BLaER1 (cell line): ENCODE measurements around the gene CLIC4.
"Not testable (repeated sequence)": the region's sequence is repeated elsewhere in the genome, so short reads cannot be mapped to it uniquely, and the experiment has no call there.

Source experiments
- H3K27ac ChIP-seq: shearing (Covaris generic); formaldehyde crosslinking; 2 replicates; pipeline ENCODE4 v1.8.1; 2022
- H3K27me3 ChIP-seq: shearing (Covaris generic); formaldehyde crosslinking; 2 replicates; pipeline ENCODE4 v1.8.1; 2022
- H3K36me3 ChIP-seq: shearing (Covaris generic); formaldehyde crosslinking; 2 replicates; pipeline ENCODE4 v1.8.1; 2022
- H3K4me1 ChIP-seq: shearing (Covaris generic); formaldehyde crosslinking; 2 replicates; pipeline ENCODE4 v1.8.1; 2022
- H3K4me2 ChIP-seq: shearing (Covaris generic); formaldehyde crosslinking; 2 replicates; pipeline ENCODE4 v1.8.1; 2022
- H3K4me3 ChIP-seq: shearing (Covaris generic); formaldehyde crosslinking; 2 replicates; pipeline ENCODE4 v1.8.1; 2022
- H3K9ac ChIP-seq: shearing (Covaris generic); formaldehyde crosslinking; 2 replicates; pipeline ENCODE4 v1.8.1; 2022
- H3K9me3 ChIP-seq: shearing (Covaris generic); formaldehyde crosslinking; 2 replicates; pipeline ENCODE4 v1.8.1; 2022
- H4K20me1 ChIP-seq: shearing (Covaris generic); formaldehyde crosslinking; 2 replicates; pipeline ENCODE4 v1.8.1; 2022
- Cebpa-rat ChIP-seq: shearing (Covaris generic); IDR thresholded peaks from 2 replicates; pipeline ENCODE4 v1.8.1; 2022

CLIC4 gene

DNA sequence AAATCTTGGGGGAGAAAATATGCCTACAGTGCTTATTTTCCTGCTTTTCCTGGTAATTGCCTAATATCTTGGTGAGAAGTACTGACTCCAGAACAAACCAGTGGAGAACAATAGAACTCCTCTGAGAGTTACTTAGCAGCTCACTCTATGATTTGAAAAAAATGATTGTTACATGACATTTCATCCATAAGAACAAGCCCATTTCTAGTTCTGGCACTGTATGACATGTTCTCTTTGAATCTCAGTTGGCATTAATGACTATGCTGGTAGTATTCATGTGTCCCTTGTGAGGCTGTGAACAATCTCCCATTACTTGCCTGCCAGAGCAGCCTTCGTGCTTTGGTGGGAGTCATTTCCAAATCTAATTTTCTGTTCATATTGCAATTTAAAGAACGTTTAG is 58.0 kb downstream of the CLIC4 start:
- no peak for TF ChIP-seq Cebpa-rat
- Histone ChIP-seq H3K27ac (no peak overlapping the region), H3K9ac (no peak overlapping the region), H3K27me3 (no peaks in the 10 kb centered on the region), H3K9me3 (peaks cover 14% of the 10 kb centered on the region), H3K4me1 (peaks cover 17% of the 10 kb centered on the region), H3K4me2 (no peak overlapping the region), H3K36me3 (peaks cover 57% of the 10 kb centered on the region), H3K4me3 (no peak overlapping the region), H4K20me1 (0 out of 2 replicates have a peak, but pooled peaks cover 24% of the 10 kb centered on the region)

DNA sequence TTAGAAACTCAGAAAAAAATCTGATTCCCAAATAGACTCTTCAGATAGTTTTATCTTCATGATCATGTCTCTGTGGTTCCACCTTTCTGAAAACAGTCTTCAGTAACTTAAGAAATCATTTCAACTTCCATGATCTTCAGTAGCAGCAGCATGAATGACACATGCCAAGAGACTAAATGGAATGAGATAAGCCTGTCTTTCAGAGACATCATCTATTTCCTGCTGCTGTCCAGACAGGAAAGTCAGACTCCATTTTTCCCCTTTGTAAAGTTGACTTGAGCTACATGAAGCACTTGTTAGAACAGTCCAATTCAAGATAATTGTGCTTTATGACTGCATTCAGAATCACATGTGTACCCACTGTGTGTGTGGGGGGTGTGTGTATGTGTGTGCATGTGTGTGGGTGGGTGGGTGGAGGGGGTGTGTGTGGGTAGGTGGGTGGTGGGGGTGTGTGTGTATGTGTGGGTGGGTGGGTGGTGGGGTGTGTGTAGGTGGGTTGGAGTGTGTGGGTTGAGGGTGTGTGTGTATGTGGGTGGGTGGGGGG is 58.8 kb downstream of the CLIC4 start:
- Histone ChIP-seq H3K4me3 (no peak overlapping the region), H3K36me3 (peaks cover 48% of the 10 kb centered on the region), H3K27me3 (no peaks in the 10 kb centered on the region), H3K27ac (no peak overlapping the region), H3K9me3 (peaks cover 8% of the 10 kb centered on the region; the same call in 1 of the 2 replicates), H4K20me1 (0 out of 2 replicates have a peak, but pooled peaks cover 24% of the 10 kb centered on the region), H3K4me2 (no peak overlapping the region), H3K9ac (no peak overlapping the region), H3K4me1 (peaks cover 23% of the 10 kb centered on the region)
- TF ChIP-seq Cebpa-rat, result no peak

DNA sequence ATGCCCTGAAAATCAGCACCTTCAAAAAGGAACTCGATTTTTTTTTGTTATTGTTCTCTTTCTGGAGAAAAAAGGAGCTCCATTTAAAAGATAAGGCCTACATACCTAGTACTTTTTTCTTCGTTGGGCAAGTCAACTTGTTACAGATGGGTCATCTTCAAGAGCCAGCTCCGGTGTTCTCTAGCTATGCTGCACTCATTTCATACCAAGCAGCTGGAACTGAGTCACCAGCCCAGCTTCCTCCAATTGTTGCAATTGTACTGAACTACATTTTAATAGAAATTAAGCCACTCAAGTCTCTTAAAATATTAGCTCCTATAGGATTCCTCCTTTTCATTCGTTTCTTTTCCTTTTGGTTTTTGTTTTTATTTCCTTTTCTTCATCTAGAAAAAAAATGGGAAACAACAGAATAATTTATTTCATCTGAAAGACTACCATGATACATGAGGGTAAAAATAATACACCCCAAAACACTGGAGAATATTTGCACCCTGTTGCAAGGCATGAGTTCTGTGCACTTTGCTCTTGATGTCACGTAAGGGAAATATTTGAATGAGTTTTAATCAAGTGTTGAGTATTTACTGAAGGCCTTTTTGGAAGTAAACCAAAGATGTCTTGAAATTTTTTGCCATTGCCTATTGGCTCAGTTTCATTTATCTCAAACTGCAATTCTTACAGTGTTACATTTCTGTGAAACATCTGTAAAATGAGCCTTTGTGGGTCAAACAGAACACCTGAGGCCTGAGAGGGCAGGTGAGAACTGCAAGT is 60.5 kb downstream of the CLIC4 start:
- H3K4me1 ChIP-seq, result peaks cover 32% of the 10 kb centered on the region

DNA sequence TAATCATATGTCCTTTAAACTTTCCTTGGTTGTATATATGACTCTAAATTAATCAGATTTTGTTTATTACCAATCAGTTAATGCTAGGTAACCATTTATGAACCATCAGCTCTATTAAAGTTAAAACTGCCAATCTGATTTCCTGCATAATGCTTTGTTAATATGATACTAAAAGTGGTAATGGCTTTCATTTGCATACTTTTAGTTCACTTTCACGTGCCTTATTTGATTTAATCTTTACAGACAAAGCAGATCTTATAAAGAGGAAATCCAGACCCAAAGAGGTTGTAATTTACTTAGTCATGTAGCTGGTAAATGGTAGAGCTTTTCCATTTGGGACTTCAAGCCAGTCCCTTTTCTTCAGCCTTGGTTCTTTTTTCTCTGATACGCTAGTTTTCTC is 61.3 kb downstream of the CLIC4 start:
- Histone ChIP-seq H3K4me3 (no peak overlapping the region), H3K27me3 (no peaks in the 10 kb centered on the region), H3K4me1 (peaks cover 23% of the 10 kb centered on the region), H3K27ac (no peak overlapping the region), H3K9ac (no peak overlapping the region), H3K4me2 (no peak overlapping the region), H3K9me3 (peaks cover 5% of the 10 kb centered on the region; the same call in 1 of the 2 replicates), H4K20me1 (peaks cover 33% of the 10 kb centered on the region; the same call in 1 of the 2 replicates), H3K36me3 (peaks cover 51% of the 10 kb centered on the region)
- no peak for TF ChIP-seq Cebpa-rat

More for the DNA sequence above, 60.5 kb downstream of the CLIC4 start:
- Histone ChIP-seq H3K36me3 (peaks cover 45% of the 10 kb centered on the region; the same call in 1 of the 2 replicates), H3K27ac (no peak overlapping the region), H4K20me1 (peaks cover 35% of the 10 kb centered on the region; the same call in 1 of the 2 replicates), H3K4me3 (no peak overlapping the region), H3K9me3 (peaks cover 5% of the 10 kb centered on the region; the same call in 1 of the 2 replicates), H3K9ac (no peak overlapping the region), H3K27me3 (no peaks in the 10 kb centered on the region), H3K4me2 (no peak overlapping the region)
- no peak for TF ChIP-seq Cebpa-rat

DNA sequence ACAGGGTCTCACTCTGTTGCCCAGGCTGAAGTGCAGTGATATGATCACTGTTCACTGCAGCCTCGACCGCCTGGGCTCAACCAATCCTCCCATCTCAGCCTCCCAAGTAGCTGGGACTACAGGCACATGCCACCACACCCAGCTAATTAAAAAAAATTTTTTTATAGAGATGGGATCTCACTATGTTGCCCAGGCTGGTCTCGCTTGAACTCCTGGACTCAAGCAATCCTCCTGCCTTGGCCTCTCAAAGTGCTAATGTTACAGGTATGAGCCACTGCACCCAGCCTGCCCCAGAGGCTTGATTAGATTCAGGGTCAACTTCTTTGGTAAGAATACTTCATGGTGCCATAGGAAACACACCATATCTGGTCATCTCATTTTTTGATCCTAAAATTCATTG is 66.2 kb downstream of the CLIC4 start:
- peaks cover 61% of the 10 kb centered on the region for H3K36me3 ChIP-seq
- H3K9ac ChIP-seq, H3K27ac ChIP-seq, H3K4me2 ChIP-seq, H3K27me3 ChIP-seq, H3K4me3 ChIP-seq: not testable (repeated sequence)
- H3K4me1 ChIP-seq, result peaks cover 19% of the 10 kb centered on the region
- H4K20me1 ChIP-seq, result peaks cover 22% of the 10 kb centered on the region; the same call in 1 of the 2 replicates
- H3K9me3 ChIP-seq, result peaks cover 12% of the 10 kb centered on the region

DNA sequence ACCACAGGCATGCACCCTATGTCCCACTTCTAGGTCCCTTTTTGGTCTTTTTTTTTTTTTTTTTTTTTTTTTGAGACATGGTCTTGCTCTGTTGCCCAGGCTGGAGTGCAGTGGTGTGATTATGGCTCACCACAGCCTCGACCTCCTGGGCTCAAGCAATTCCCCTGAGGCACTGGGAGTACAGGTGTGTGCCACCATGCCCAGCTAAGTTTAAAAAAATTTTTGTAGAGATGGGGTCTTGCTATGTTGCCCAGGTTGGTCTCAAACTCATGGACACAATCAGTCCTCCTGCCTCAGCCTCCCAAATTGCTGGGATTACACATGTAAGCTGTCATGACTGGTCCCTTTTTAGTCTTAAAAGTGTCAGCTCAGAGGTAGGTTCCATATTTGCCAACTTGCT is 75.0 kb downstream of the CLIC4 start:
- Histone ChIP-seq H4K20me1 (peaks cover 53% of the 10 kb centered on the region), H3K9me3 (peaks cover 18% of the 10 kb centered on the region), H3K4me1 (peaks cover 35% of the 10 kb centered on the region), H3K36me3 (peaks cover 38% of the 10 kb centered on the region)
- not testable (repeated sequence) for H3K4me2 ChIP-seq, H3K27me3 ChIP-seq, H3K4me3 ChIP-seq, H3K9ac ChIP-seq, H3K27ac ChIP-seq

DNA sequence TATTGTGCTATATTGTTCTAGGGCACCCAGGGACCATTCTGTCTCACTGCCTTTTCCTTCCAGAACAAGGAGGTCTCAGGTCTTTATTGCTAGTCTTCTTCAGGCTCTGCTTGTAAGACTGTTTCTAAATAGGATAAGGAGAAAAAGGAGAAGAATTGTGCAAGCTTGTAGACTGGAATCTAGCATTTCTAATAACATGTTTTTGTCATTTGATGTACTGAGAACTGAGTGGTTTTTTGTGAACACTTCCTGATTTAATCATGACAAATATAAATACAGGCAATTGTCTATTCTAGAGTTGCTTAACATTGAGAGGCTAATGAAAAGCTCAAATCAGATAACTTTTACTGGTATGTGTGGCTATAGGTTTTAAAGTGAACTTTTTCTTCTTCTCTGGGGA is 77.6 kb downstream of the CLIC4 start:
- Histone ChIP-seq H3K27me3 (no peaks in the 10 kb centered on the region), H3K9ac (no peak overlapping the region), H4K20me1 (peaks cover 79% of the 10 kb centered on the region), H3K4me2 (peak overlapping the region; percentile 16; the same call in 1 of the 2 replicates), H3K27ac (no peak overlapping the region), H3K9me3 (no peaks in the 10 kb centered on the region), H3K36me3 (peaks cover 14% of the 10 kb centered on the region), H3K4me3 (no peak overlapping the region), H3K4me1 (peaks cover 58% of the 10 kb centered on the region)
- no peak for TF ChIP-seq Cebpa-rat

DNA sequence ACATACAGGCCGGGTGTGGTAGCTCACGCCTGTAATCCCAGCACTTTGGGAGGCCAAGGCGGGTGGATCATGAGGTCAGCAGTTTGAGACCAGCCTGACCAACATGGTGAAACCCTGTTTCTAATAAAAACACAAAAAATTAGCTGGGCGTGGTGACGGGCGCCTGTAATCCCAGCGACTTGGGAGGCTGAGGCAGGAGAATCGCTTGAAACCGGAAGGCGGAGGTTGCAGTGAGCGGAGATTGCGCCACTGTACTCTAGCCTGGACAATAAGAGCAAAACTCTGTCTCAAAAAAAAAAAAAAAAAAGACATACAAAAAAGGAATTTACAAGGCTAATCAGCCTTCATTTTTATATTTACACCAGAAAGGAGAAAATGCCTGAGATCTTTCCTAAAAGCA is 78.2 kb downstream of the CLIC4 start:
- peaks cover 64% of the 10 kb centered on the region for H3K4me1 ChIP-seq
- H3K4me2 ChIP-seq, H3K27ac ChIP-seq, H3K9ac ChIP-seq, H3K36me3 ChIP-seq, H3K4me3 ChIP-seq, H3K9me3 ChIP-seq, H3K27me3 ChIP-seq: not testable (repeated sequence)
- peaks cover 85% of the 10 kb centered on the region for H4K20me1 ChIP-seq

DNA sequence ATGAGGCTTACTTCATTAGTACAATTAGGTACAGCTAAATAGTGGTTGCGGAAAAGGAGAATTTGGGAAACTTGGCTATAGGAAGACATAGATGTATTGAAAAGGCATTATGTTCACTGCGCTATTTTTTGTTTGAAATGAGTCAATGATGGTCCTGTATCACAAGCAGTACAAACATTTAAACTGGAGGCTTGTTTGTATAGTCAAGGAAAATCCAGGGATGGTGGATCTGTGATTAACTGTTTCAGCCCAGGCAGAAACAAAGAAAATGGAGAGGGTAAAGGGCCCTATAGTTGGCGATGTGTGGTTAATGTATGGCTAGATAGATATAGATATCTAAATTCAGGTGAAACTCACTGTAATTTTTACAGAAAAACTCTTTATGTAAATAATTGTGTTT is 79.9 kb downstream of the CLIC4 start:
- Histone ChIP-seq H3K9ac (no peak overlapping the region), H3K4me2 (no peak overlapping the region), H3K36me3 (no peaks in the 10 kb centered on the region), H3K4me1 (peaks cover 67% of the 10 kb centered on the region), H4K20me1 (peaks cover 99% of the 10 kb centered on the region), H3K4me3 (no peak overlapping the region), H3K27ac (no peak overlapping the region), H3K27me3 (no peaks in the 10 kb centered on the region), H3K9me3 (no peaks in the 10 kb centered on the region)
- TF ChIP-seq Cebpa-rat, result no peak

DNA sequence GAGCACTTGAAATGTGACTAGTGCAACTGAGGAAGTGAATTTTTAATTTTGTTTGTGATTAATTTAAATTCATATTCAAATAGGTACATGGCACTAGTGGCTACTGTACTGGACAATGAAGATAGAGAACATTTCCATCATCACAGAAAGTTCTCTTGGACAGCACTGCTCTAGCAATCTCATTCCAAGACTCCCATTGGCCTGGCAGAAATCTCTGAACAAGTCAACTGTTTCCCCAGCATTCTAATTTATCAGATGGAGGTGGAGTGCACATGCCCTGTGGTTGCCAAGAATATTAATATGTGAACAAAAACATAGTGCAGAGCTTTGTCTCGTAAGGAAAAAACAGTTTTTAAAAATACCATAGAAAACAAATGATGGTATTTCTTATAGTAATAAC is 81.3 kb downstream of the CLIC4 start:
- no peaks in the 10 kb centered on the region for H3K27me3 ChIP-seq
- H3K4me1 ChIP-seq, result peaks cover 68% of the 10 kb centered on the region
- H3K36me3 ChIP-seq, result no peaks in the 10 kb centered on the region
- peaks cover 99% of the 10 kb centered on the region for H4K20me1 ChIP-seq
- no peak overlapping the region for H3K4me3 ChIP-seq
- H3K9me3 ChIP-seq, result no peaks in the 10 kb centered on the region
- TF ChIP-seq Cebpa-rat, result no peak
- H3K4me2 ChIP-seq, result no peak overlapping the region; the same call in 1 of the 2 replicates
- H3K27ac ChIP-seq, result no peak overlapping the region
- no peak overlapping the region for H3K9ac ChIP-seq
